ENCODE results near the gene PNMT. TPM values are rescaled to one million over a fixed set of nuclear protein-coding genes. Genes with fewer than 3 reads are reported as not detected.

Gene PNMT
- polyA plus RNA-seq, 3 donors = not detected

GRCh38 chr17:39640591-39641031, 27.6 kb upstream of the PNMT start:
- 0% methylated on average over 1 of the region's 4 CpGs for WGBS (ENCODE audit: insufficient coverage)
- peak overlapping the region in 5 of 7 donors; percentile 22 to 81 (median 76) for H3K27ac Mint-ChIP-seq
- peaks cover 13 to 25% of the 10 kb centered on the region in 2 donors for H3K36me3 Mint-ChIP-seq
- H3K27me3 Mint-ChIP-seq (ENCODE audit: low read depth in 3 of 3) = peaks cover 0 to 6% (median 0%) of the 10 kb centered on the region in 3 donors
- peak; percentile 26 to 72 (median 40) for DNase-seq
- no peak for TF ChIP-seq CTCF (IDR thresholded peaks at IDR 0.05)
- peak overlapping the region in 1 of 3 experiments; percentile 25 for H3K4me3 ChIP-seq (replicated peaks in 1 of 3; ENCODE audit: low read depth in 2 of 3, low read length in 3 of 3)
- no peak overlapping the region for H3K9ac ChIP-seq (ENCODE audit: insufficient read depth, low read length, poor library complexity, severe bottlenecking)
- H2AFZ ChIP-seq (ENCODE audit: insufficient read depth, low read depth, low read length, poor library complexity, severe bottlenecking) = no peak overlapping the region
- H3K4me1 ChIP-seq (ENCODE audit: control insufficient read depth in 1 of 2, insufficient read depth in 2 of 2, low read length in 2 of 2) = peaks cover 64 to 75% of the 10 kb centered on the region in 2 donors
- H3K9me3 Mint-ChIP-seq = peaks cover 0 to 1% (median 0%) of the 10 kb centered on the region in 7 donors
- H4K20me1 ChIP-seq (ENCODE audit: insufficient read depth, low read length) = peaks cover 79% of the 10 kb centered on the region
- peak overlapping the region; percentile 26 to 54 for H3K27ac ChIP-seq (ENCODE audit: low read depth in 1 of 2, low read length in 2 of 2)
- peak overlapping the region; percentile 33 for H3K4me2 ChIP-seq (replicated peaks; ENCODE audit: extremely low read depth, low read length, poor library complexity, severe bottlenecking)
- H3K79me2 ChIP-seq (ENCODE audit: insufficient read depth, low read length) = peaks cover 89% of the 10 kb centered on the region
- intact Hi-C loops (cut with micrococcal nuclease) = no loop called here
- H3K9me3 ChIP-seq (replicated peaks in 1 of 2; ENCODE audit: control insufficient read depth in 1 of 2, insufficient read depth in 1 of 2, low read length in 2 of 2) = no peaks in the 10 kb centered on the region
- peaks cover 73% of the 10 kb centered on the region for H3K4me1 Mint-ChIP-seq
- no peaks in the 10 kb centered on the region for H3K27me3 ChIP-seq (ENCODE audit: control insufficient read depth in 2 of 2, insufficient read depth in 2 of 2, low read length in 2 of 2)
- H3K36me3 ChIP-seq (replicated peaks in 1 of 2; ENCODE audit: control insufficient read depth in 1 of 2, insufficient read depth in 2 of 2, low read length in 2 of 2) = peaks cover 0 to 6% of the 10 kb centered on the region in 2 donors
- H3K4me3 Mint-ChIP-seq = peak overlapping the region; percentile 58 to 75

GRCh38 chr17:39641097-39641496, 27.2 kb upstream of the PNMT start:
- Histone ChIP-seq H3K4me1 (ENCODE audit: control insufficient read depth in 1 of 2, insufficient read depth in 2 of 2, low read length in 2 of 2) (peaks cover 59 to 70% of the 10 kb centered on the region in 2 donors), H3K4me3 (replicated peaks in 1 of 3; ENCODE audit: low read depth in 2 of 3, low read length in 3 of 3) (peak overlapping the region in 1 of 3 experiments; percentile 25), H4K20me1 (ENCODE audit: insufficient read depth, low read length) (peaks cover 84% of the 10 kb centered on the region), H3K27ac (ENCODE audit: low read depth in 1 of 2, low read length in 2 of 2) (peak overlapping the region in 1 of 2 donors; percentile 54), H3K27me3 (ENCODE audit: control insufficient read depth in 2 of 2, insufficient read depth in 2 of 2, low read length in 2 of 2) (no peaks in the 10 kb centered on the region), H3K36me3 (replicated peaks in 1 of 2; ENCODE audit: control insufficient read depth in 1 of 2, insufficient read depth in 2 of 2, low read length in 2 of 2) (peaks cover 0 to 6% of the 10 kb centered on the region in 2 donors), H3K9me3 (replicated peaks in 1 of 2; ENCODE audit: control insufficient read depth in 1 of 2, insufficient read depth in 1 of 2, low read length in 2 of 2) (no peaks in the 10 kb centered on the region), H3K79me2 (ENCODE audit: insufficient read depth, low read length) (peaks cover 93% of the 10 kb centered on the region), H3K4me2 (replicated peaks; ENCODE audit: extremely low read depth, low read length, poor library complexity, severe bottlenecking) (peak overlapping the region; percentile 33), H3K9ac (ENCODE audit: insufficient read depth, low read length, poor library complexity, severe bottlenecking) (no peak overlapping the region), H2AFZ (ENCODE audit: insufficient read depth, low read depth, low read length, poor library complexity, severe bottlenecking) (no peak overlapping the region)
- no peak for TF ChIP-seq CTCF (IDR thresholded peaks at IDR 0.05)
- DNase-seq = no peak
- Mint-ChIP-seq H3K27ac (peak overlapping the region in 3 of 7 donors; percentile 13 to 82 (median 72)), H3K27me3 (ENCODE audit: low read depth in 3 of 3) (peaks cover 0 to 3% (median 0%) of the 10 kb centered on the region in 3 donors), H3K4me3 (no peak overlapping the region), H3K4me1 (peaks cover 69% of the 10 kb centered on the region), H3K36me3 (peaks cover 16 to 27% of the 10 kb centered on the region in 2 donors), H3K9me3 (peaks cover 0 to 1% (median 0%) of the 10 kb centered on the region in 7 donors)
- WGBS (ENCODE audit: insufficient coverage) = 100% methylated on average over 3 of the region's 4 CpGs
- intact Hi-C loops (cut with micrococcal nuclease) = no loop called here

Measured in CD14-positive monocyte (primary cell).